HG03520 (cell line): ENCODE data around the gene TCAIM.
"Not testable (repeated sequence)": the region's sequence is repeated elsewhere in the genome, so short reads cannot be mapped to it uniquely, and the experiment has no call there.

ENCODE experiments used
- ATAC-seq: cut with Tn5 transposase; IDR thresholded peaks from one replicate; pipeline ENCODE4 v1.9.1; 2021; ENCODE audit warnings: mild to moderate bottlenecking, moderate library complexity; ENCODE audit not compliant: unreplicated experiment

The TCAIM gene

GRCh38 chr3:44342176-44342790 lies 3.7 kb downstream of the TCAIM start:
- no peak for ATAC-seq

DNA sequence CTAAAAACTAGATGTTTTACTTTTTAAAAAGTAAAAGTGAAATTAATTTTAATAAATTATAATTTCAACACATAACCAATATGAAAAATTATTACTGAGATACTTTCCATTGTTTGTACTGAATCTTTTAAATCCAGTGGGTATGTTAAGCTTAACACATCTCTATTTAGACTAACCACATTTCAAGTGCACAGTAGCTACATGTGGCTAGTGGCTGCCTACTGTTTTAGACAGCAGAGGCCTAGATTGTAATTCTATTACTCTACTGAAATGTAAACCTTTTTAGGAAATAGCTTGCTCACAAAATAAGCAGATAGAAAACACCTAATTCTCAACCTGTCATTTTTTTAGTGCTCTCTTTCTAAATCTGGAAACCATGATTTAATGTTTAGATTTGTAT lies 4.9 kb downstream of the TCAIM start:
- ATAC-seq: no peak

GRCh38 chr3:44346590-44346989 lies 8.0 kb downstream of the TCAIM start:
- ATAC-seq: not testable (repeated sequence)

DNA sequence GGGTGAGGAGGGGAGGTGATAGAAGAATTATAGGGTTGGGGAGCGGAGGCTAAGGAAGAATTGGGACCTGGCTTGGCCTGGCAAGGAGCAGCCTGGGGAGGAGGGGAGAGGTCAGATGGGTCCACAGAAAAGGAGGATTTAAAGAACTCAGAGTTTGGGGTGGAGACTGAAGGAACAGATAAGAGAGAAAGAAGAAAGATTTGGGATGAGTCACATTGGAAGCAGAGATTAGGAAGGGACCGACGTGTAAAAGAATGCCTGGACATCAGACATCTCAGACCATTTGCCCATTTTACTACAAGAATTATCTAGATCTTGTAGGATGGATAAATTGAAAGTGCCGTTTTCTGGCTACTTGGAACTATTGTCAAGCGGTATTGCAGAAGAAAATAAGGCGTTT lies 10.4 kb downstream of the TCAIM start:
- no peak for ATAC-seq

- no peak for ATAC-seq
These were observed 14.9 kb downstream of the TCAIM start for GRCh38 chr3:44353355-44353924.

DNA sequence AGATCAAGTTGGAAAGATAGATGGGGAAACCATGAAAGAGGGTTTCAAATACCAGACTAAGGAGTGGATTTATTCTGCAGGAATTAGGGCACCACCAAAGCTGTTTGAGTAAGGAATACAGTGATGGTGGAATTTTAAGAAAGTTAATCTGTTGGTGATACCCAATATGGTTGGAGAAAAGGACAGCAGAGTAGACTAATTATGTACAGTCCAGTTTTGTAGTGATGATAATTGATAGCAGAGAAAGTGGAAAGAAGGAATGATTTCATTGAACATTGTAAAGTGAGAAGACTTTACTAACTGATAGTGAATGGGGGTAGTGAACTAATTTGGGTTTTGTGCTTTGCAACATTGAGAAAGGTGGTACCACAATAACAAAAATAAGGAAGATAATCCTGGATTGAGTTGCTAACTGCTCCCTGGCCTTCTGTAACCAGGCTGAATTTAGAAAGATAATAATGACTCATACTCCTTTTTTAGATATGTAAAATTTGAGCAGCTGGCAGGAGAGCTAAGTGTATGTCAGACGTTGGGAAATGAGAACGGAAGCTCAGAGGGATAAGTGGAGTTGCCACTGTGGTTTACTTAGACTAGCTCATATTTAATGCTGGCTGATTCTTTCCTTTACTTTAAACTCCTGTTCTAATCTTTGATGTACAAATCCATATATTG lies 16.9 kb downstream of the TCAIM start:
- ATAC-seq: no peak

- no peak for ATAC-seq
These were observed 20.7 kb downstream of the TCAIM start for GRCh38 chr3:44359146-44359751.

DNA sequence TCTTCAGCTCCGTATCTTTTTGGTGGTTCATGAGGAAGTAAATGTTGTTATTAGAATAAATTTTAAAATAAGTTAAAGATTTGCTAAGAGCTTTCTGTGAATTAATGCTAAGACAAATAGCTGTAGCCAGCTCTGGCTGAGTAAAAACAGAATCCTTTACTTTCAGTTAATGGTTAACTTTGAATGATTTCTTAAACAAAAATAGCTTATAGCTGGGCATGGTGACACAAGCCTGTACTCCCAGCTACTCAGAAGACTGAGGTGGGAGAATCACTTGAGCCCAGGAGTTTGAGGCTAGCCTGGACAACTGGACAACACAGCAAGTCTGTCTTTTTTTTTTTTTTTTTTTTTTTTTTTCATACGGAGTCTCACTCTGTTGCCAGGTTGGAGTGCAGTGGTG lies 25.0 kb downstream of the TCAIM start:
- ATAC-seq: no peak

DNA sequence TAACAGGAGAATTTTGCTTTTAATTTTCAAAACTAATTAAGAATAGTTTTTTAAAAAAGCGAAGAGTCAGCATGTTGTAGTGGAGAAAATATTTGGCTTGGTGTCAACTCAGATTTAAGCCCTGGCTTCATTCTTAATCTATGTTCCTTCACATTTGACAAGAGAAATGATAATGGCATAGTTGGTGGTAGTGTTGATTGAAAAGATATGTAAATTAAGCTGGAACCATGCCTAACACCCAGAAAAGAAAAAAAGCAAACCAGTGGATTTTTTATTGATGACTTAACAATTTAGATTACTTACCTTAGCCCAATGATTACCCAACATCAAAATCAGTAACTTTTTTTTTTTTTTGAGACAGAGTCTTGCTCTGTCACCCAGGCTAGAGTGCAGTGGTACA lies 27.4 kb downstream of the TCAIM start:
- no peak for ATAC-seq

GRCh38 chr3:44375450-44375849 lies 36.9 kb downstream of the TCAIM start:
- no peak for ATAC-seq

GRCh38 chr3:44387404-44387803 lies 48.8 kb downstream of the TCAIM start:
- ATAC-seq: no peak

DNA sequence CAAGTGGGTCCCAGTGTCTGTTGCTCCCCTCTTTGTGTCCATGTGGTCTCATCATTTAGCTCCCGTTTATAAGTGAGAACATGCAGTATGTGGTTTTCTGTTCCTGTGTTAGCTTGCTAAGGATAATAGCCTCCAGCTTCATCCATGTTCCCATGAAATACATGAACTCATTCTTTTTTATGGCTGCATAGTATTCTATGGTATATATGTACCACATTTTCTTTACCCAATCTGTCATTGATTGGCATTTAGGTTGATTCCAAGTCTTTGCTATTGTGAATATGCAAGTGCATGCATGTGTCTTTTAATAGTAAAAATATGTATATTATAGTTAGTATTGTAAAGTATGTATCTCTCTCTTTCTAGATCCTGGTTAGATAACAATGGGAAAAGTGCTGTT lies 53.9 kb downstream of the TCAIM start:
- ATAC-seq: no peak

DNA sequence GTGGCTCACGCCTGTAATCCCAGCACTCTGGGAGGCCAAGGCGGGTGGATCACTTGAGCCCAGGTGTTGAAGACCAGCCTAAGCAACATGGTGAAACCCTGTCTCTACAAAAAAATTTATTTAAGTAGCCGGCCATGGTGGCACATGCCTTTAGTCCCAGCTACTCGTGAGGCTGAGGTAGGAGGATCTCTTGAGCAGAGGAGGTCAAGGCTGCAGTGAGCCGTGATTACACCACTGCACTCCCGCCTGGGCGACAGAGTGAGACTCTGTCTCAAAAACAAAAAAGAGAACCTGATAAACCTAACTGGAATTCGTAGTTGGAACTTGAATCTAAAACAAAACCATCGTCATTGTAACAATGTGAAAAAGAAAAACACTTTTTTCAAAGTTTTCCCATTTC lies 57.1 kb downstream of the TCAIM start:
- ATAC-seq: no peak

- ATAC-seq: no peak
These were observed 57.9 kb downstream of the TCAIM start for GRCh38 chr3:44396200-44397171.

DNA sequence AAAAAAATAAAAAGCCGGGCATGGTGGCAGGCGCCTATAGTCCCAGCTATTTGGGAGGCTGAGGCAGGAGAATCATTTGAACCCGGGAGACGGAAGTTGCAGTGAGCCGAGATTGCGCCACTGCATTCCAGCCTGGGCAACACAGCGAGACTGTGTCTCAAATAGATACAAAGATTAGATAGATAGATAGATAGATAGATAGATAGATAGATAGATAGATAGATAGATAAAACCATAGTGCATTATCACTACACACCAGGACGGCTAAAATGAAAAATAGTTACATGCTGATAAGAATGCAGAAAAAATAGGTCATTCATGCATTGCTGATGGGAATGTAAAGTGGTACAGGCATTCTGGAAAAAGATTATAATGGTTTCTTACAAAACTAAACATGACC lies 59.7 kb downstream of the TCAIM start:
- ATAC-seq: not testable (repeated sequence)

DNA sequence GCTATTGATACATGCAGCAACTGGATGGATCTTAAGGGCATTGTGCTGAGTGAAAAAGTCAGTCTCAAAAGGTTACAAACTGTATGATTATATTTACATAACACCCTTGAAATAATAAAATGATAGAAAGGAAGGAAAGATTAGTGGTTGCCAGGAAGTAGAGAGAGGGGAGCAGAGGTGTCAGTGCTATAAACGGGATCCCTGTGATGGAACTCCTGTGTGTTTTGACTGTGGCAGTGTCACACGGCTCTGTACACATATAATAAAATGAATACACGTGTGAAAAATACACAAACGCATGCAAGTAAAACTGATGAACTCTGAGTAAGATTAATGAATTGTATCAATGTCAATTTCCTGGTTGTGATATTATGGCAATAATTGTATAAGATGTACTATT lies 60.3 kb downstream of the TCAIM start:
- no peak for ATAC-seq

DNA sequence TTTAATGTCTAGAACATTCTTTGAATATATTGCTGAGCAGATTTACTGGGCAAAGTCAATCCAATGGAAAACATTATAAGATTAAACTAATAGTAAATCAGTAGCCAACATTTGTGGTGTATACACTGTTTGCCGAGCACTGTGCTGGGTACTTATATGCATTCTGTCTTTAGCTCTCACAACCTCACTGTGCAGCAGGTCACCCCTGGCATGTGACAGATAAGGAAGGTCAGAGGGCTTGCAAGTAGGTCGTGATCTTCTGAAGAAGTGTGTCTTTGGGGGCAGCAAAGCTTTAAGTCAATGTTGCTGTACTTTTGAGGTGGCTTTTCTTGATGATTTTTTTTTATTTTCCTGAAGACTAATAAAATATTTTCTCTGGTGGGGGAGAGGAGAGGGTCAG lies 62.2 kb downstream of the TCAIM start:
- ATAC-seq: no peak

- no peak for ATAC-seq
These were observed 64.0 kb downstream of the TCAIM start for GRCh38 chr3:44402548-44402947.

- no peak for ATAC-seq
These were observed 71.3 kb downstream of the TCAIM start for GRCh38 chr3:44409640-44410410.

DNA sequence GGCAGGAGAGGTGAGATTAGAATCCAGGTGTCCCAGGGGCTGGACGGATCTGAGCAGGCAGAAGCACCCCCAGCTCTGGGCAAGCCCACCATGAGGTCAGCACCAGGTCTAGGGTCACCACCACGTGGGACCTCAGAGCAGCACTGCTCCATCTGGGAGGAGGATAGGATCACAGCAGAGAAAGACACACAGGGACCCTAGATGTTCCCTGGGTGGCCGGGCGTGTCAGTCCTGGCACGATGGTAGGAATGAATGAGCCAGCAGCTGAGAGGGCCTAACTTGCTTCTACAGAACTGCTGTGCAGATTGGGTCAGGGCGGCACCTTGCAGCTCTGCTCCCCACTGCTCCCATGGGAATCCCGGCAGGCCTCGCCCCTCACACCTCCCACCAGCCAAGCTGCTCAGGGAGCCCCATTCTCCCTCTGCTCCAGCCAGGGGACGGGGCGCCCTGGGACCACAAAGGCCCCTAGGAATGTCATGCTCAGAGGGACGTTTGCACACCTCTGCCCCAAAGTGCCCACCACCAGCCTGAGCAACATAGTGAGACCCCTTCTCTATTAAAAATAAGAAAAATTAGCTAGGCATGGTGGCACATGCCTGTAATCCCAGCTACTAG lies 72.6 kb downstream of the TCAIM start:
- no peak for ATAC-seq
